Mesenchymal stem cell (in vitro differentiated cells and primary cell): ENCODE data around the gene CFAP161.

Experiments used
- DNase-seq: peaks from one replicate; pipeline ENCODE4 v3.0.0-alpha.2; 2013
- H2AFZ ChIP-seq: one replicate; pipeline ENCODE4 v1.6.1; 2013; ENCODE audit warnings: low read depth, mild to moderate bottlenecking, control low read depth, inconsistent platforms, low read length, moderate library complexity
- H2AK5ac ChIP-seq: 2 replicates; pipeline ENCODE4 v1.6.1; 2013; ENCODE audit warnings: low read length, moderate library complexity, mild to moderate bottlenecking, inconsistent platforms; ENCODE audit not compliant: severe bottlenecking
- H2BK120ac ChIP-seq: one replicate; pipeline ENCODE4 v1.6.1; 2013; ENCODE audit warnings: low read depth, mild to moderate bottlenecking, inconsistent platforms, low read length, moderate library complexity
- H2BK12ac ChIP-seq, 2 experiments: one replicate each; pipeline ENCODE4 v1.6.1; 2013; ENCODE audit warnings: inconsistent platforms in 2 of 2, low read length in 2 of 2, mild to moderate bottlenecking in 2 of 2, moderate library complexity in 2 of 2, control low read depth in 1 of 2
- H2BK15ac ChIP-seq: one replicate; pipeline ENCODE4 v1.6.1; 2013; ENCODE audit warnings: mild to moderate bottlenecking, low read depth, inconsistent platforms; ENCODE audit not compliant: poor library complexity, severe bottlenecking
- H2BK5ac ChIP-seq: 2 replicates; pipeline ENCODE4 v1.6.1; 2013; ENCODE audit warnings: low read depth, mild to moderate bottlenecking, low read length, control low read depth, inconsistent platforms; ENCODE audit not compliant: poor library complexity, severe bottlenecking
- H3K14ac ChIP-seq, 2 experiments: one replicate each; pipeline ENCODE4 v1.6.1; 2013; ENCODE audit warnings: inconsistent platforms in 2 of 2, low read length in 2 of 2, control low read depth in 1 of 2, mild to moderate bottlenecking in 1 of 2, moderate library complexity in 1 of 2
- H3K18ac ChIP-seq, 2 experiments: one replicate each; pipeline ENCODE4 v1.6.1; 2013; ENCODE audit warnings: inconsistent platforms in 2 of 2, low read length in 2 of 2, control low read depth in 1 of 2, low read depth in 1 of 2, mild to moderate bottlenecking in 1 of 2
- H3K23ac ChIP-seq, 2 experiments: one replicate each; pipeline ENCODE4 v1.6.1; 2013; ENCODE audit warnings: inconsistent platforms in 2 of 2, low read length in 2 of 2, mild to moderate bottlenecking in 2 of 2, moderate library complexity in 2 of 2, control low read depth in 1 of 2
- H3K27ac ChIP-seq: 2 replicates; pipeline ENCODE4 v1.5.1; 2013; ENCODE audit warnings: mild to moderate bottlenecking, moderate library complexity, low read length, control low read depth, inconsistent platforms; ENCODE audit not compliant: poor library complexity, severe bottlenecking
- H3K27me3 ChIP-seq, 2 experiments: 2 replicates each; pipeline versions ENCODE4 v1.6.1 to v1.7.0; 2013; ENCODE audit warnings: low read length in 2 of 2, mild to moderate bottlenecking in 2 of 2, moderate library complexity in 2 of 2, control low read depth in 1 of 2, inconsistent platforms in 1 of 2; ENCODE audit not compliant: control insufficient read depth in 1 of 2, insufficient read depth in 1 of 2
- H3K36me3 ChIP-seq, 2 experiments: 2 replicates each; pipeline versions ENCODE4 v1.6.1 to v1.7.0; 2013; ENCODE audit warnings: low read length in 2 of 2, control low read depth in 1 of 2, inconsistent platforms in 1 of 2, low read depth in 1 of 2, mild to moderate bottlenecking in 1 of 2; ENCODE audit not compliant: insufficient read depth in 2 of 2, control insufficient read depth in 1 of 2
- H3K4ac ChIP-seq, 2 experiments: one replicate each; pipeline ENCODE4 v1.6.1; 2013; ENCODE audit warnings: inconsistent platforms in 2 of 2, low read length in 2 of 2, mild to moderate bottlenecking in 2 of 2, moderate library complexity in 2 of 2, control low read depth in 1 of 2, low read depth in 1 of 2
- H3K4me1 ChIP-seq: 2 replicates; pipeline ENCODE4 v1.6.1; 2013; ENCODE audit warnings: low read depth, low read length, control low read depth; ENCODE audit not compliant: control insufficient read depth, insufficient read depth
- H3K4me2 ChIP-seq: 2 replicates; pipeline ENCODE4 v1.6.1; 2013; ENCODE audit warnings: low read length, mild to moderate bottlenecking, inconsistent platforms; ENCODE audit not compliant: poor library complexity, severe bottlenecking
- H3K4me3 ChIP-seq, 2 experiments: 2 replicates each; pipeline versions ENCODE4 v1.5.1 to v1.7.0; 2013; ENCODE audit warnings: low read length in 2 of 2, mild to moderate bottlenecking in 2 of 2, control low read depth in 1 of 2, low read depth in 1 of 2; ENCODE audit not compliant: insufficient read depth in 1 of 2
- H3K79me1 ChIP-seq: replicated peaks from 2 replicates; pipeline ENCODE4 v1.6.1; 2013; ENCODE audit warnings: mild to moderate bottlenecking, control low read depth, low read length, inconsistent platforms; ENCODE audit not compliant: poor library complexity, severe bottlenecking
- H3K9ac ChIP-seq: 2 replicates; pipeline ENCODE4 v1.7.0; 2013; ENCODE audit warnings: mild to moderate bottlenecking, low read length, moderate library complexity
- H3K9me3 ChIP-seq: 2 replicates; pipeline ENCODE4 v1.7.0; 2013; ENCODE audit warnings: mild to moderate bottlenecking, low read length; ENCODE audit not compliant: control insufficient read depth
- H4K8ac ChIP-seq: one replicate; pipeline ENCODE4 v1.6.1; 2013; ENCODE audit warnings: inconsistent platforms, mild to moderate bottlenecking, low read length, moderate library complexity
- H4K91ac ChIP-seq: one replicate; pipeline ENCODE4 v1.6.1; 2013; ENCODE audit warnings: mild to moderate bottlenecking, low read length, inconsistent platforms
- WGBS: methylation state at CpG from one replicate; pipeline ENCODE4 v1.1.7; 2013; ENCODE audit warnings: mixed read lengths; 5-methylcytosine and 5-hydroxymethylcytosine counted together

The CFAP161 gene

DNA sequence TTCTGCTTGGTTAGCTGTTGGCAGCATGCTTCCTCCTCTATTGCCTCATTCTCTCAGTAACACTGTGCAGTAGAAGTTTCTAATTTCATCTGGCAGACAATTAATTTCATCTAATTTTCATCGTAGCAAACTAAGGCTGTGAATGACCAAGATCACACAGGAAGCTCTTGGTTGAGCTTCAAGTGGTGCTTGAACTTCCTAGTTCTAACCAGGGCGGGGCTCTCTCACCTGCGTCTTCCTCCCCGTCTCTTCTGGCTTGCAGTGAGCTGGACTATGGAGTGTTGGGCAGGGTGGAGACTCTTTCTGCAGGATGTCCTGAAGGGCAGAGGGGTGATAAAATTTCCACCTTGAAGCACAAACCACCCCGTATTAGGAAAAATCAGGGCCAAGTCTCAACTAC lies 60.7 kb downstream of the CFAP161 start:
- Histone ChIP-seq H2BK5ac (no peak overlapping the region), H3K79me1 (no peaks in the 10 kb centered on the region), H2BK12ac (no peak overlapping the region), H3K18ac (no peak overlapping the region), H3K4me3 (no peak overlapping the region), H3K14ac (no peak overlapping the region), H3K23ac (no peak overlapping the region), H3K9me3 (no peaks in the 10 kb centered on the region), H3K4ac (no peak overlapping the region), H2BK120ac (no peak overlapping the region), H3K4me2 (no peak overlapping the region), H4K91ac (no peak overlapping the region), H3K36me3 (no peaks in the 10 kb centered on the region), H2AFZ (no peak overlapping the region), H2BK15ac (no peak overlapping the region), H3K27ac (no peak overlapping the region), H3K9ac (no peak overlapping the region), H3K27me3 (no peaks in the 10 kb centered on the region), H3K4me1 (no peaks in the 10 kb centered on the region), H2AK5ac (no peak overlapping the region), H4K8ac (no peak overlapping the region)
- WGBS: 80% methylated on average over 2 of the region's 5 CpGs
- no peak for DNase-seq

DNA sequence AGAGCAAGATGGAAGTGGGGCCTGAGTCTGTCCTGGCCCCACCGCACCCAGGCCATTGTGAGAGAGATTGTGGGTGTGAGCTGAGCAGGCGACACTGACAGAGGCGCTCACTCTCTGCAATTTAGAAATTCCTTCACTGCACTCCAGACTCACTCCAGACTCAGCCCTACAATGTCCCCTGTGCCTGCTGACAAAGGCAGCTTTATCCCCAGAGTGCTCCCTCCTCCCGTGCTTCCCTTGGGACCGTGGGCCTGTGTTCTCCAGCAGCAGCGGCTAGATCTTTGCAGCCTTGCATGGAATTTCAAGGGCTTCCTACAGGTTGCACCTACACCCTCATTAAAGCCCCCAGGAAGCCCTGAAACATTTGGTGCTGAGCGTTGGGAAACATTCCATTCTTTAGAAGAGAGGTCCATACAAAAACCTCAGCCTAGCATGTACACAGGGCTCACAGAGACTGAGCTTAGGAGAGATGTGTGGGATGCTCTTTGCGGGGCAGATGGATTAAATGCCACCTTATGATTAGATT lies 61.3 kb downstream of the CFAP161 start:
- H3K9ac ChIP-seq: no peak overlapping the region
- no peak overlapping the region for H2AK5ac ChIP-seq
- H4K91ac ChIP-seq: no peak overlapping the region
- no peak overlapping the region for H3K18ac ChIP-seq
- H2BK120ac ChIP-seq: no peak overlapping the region
- H2AFZ ChIP-seq: no peak overlapping the region
- H2BK5ac ChIP-seq: no peak overlapping the region
- H3K27ac ChIP-seq: no peak overlapping the region
- no peaks in the 10 kb centered on the region for H3K79me1 ChIP-seq
- no peak overlapping the region for H3K4ac ChIP-seq
- 74% methylated on average over 7 of the region's 8 CpGs for WGBS
- H3K9me3 ChIP-seq: no peaks in the 10 kb centered on the region
- no peak overlapping the region for H3K4me3 ChIP-seq
- no peak overlapping the region for H3K14ac ChIP-seq
- H2BK15ac ChIP-seq: no peak overlapping the region
- H3K36me3 ChIP-seq: no peaks in the 10 kb centered on the region
- no peaks in the 10 kb centered on the region for H3K4me1 ChIP-seq
- H4K8ac ChIP-seq: no peak overlapping the region
- no peak overlapping the region for H2BK12ac ChIP-seq
- DNase-seq: no peak
- no peaks in the 10 kb centered on the region for H3K27me3 ChIP-seq
- no peak overlapping the region for H3K4me2 ChIP-seq
- no peak overlapping the region for H3K23ac ChIP-seq

DNA sequence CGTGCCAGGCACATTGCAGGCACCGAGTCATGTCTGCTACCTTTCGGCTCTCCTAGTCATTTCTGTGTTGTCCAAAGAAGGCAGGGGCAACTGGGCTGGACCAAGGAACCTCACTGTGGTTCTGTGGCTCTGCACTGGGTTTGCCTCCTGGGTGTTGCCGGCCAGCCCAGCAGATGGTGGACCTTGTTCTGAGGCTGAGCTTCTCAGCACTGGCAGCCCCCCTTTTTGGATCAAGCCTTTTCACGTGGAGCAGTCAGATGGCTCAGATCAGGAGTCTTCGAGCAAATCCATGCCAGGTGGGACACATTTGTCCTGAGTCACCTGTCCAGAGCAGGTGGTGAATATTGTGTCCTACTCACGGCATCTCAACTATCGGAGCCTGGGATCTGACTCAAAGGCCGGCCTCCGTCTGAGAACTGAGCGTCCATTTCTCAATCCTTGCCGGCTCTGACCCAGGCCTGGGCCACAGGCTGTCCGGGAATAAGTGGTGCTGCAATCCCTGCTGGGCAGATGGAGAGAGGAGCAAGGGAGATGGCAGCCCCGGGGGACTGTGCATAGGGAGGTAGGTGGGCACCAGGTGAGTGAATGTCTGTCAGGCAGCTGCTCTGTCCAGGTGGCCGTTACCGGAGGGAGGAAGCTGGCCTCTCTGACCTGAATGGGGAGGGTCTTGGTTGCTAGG lies 62.6 kb downstream of the CFAP161 start, which contains the start of gene IL16:
Gene IL16, plus strand, starts transcription at position 304 of the 679 bp plus-strand sequence. CDS start 28,521 bp downstream, outside the sequence.
- Histone ChIP-seq H3K36me3 (no peaks in the 10 kb centered on the region), H4K8ac (no peak within 1 kb of the TSS), H2BK120ac (no peak within 1 kb of the TSS), H3K14ac (no peak within 1 kb of the TSS), H3K9me3 (no peaks in the 10 kb centered on the region), H2AFZ (no peak within 1 kb of the TSS), H3K23ac (no peak within 1 kb of the TSS), H2AK5ac (no peak within 1 kb of the TSS), H2BK12ac (no peak within 1 kb of the TSS), H3K9ac (no peak within 1 kb of the TSS), H4K91ac (no peak within 1 kb of the TSS), H3K27ac (no peak within 1 kb of the TSS), H3K79me1 (no peaks in the 10 kb centered on the region), H2BK5ac (no peak within 1 kb of the TSS), H3K4me2 (no peak within 1 kb of the TSS), H2BK15ac (no peak within 1 kb of the TSS), H3K4ac (no peak within 1 kb of the TSS), H3K18ac (no peak within 1 kb of the TSS), H3K27me3 (no peaks in the 10 kb centered on the region), H3K4me1 (no peaks in the 10 kb centered on the region), H3K4me3 (no peak within 1 kb of the TSS)
- no peak for DNase-seq
- 85% methylated on average over 16 of the region's 16 CpGs for WGBS

DNA sequence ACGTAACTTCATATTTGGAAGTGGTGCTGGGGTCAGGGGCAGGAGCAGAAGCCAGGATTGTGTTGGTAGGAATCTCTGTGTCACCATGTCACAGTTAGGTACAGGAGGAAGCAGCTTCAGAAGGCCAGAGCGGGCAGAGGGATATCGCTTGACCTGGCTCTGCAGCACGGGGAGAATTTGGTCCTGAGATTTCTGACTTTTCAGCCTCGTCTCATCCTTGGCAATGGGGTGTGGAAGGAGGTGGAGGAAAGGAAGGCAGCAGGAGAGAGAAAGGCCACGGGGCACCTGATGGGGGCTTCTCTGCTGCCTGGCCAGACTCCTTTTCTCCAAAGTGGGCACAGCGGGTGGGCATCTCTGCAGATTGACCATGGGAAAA lies 63.2 kb downstream of the CFAP161 start:
- Histone ChIP-seq H3K79me1 (no peaks in the 10 kb centered on the region), H3K23ac (no peak overlapping the region), H3K4ac (no peak overlapping the region), H3K14ac (no peak overlapping the region), H2BK120ac (no peak overlapping the region), H3K4me3 (no peak overlapping the region), H3K27me3 (no peaks in the 10 kb centered on the region), H4K91ac (no peak overlapping the region), H3K9me3 (no peaks in the 10 kb centered on the region), H2BK15ac (no peak overlapping the region), H3K4me2 (no peak overlapping the region), H2AFZ (no peak overlapping the region), H2BK5ac (no peak overlapping the region), H3K36me3 (no peaks in the 10 kb centered on the region), H2AK5ac (no peak overlapping the region), H3K27ac (no peak overlapping the region), H2BK12ac (no peak overlapping the region), H3K18ac (no peak overlapping the region), H3K9ac (no peak overlapping the region), H4K8ac (no peak overlapping the region), H3K4me1 (no peaks in the 10 kb centered on the region)
- WGBS: 80% methylated on average over 7 of the region's 7 CpGs
- DNase-seq: no peak
